OCI-LY1 (cell line): Measurements from ENCODE around the gene AQR.
"Not testable (repeated sequence)": the region's sequence is repeated elsewhere in the genome, so short reads cannot be mapped to it uniquely, and the experiment has no call there.

Experiments
- H2AFZ ChIP-seq: fragments of 200-600 bp; sonication (generic), shearing (Covaris generic); 2 replicates; pipeline ENCODE4 v1.6.0; 2014; ENCODE audit warnings: antibody characterized with exemption, mild to moderate bottlenecking, low read length
- H3F3A ChIP-seq: fragments of 200-600 bp; sonication (generic), shearing (Covaris generic); 2 replicates; pipeline ENCODE4 v1.6.0; 2014; ENCODE audit warnings: mild to moderate bottlenecking, antibody characterized with exemption, low read length, moderate library complexity; ENCODE audit not compliant: insufficient read depth
- H3K27ac ChIP-seq: fragments of 200-600 bp; sonication (generic); 2 replicates; pipeline ENCODE4 v1.5.1; 2014; ENCODE audit warnings: low read length, mixed run types, mild to moderate bottlenecking, low read depth; ENCODE audit not compliant: poor library complexity, severe bottlenecking
- H3K27me3 ChIP-seq: fragments of 200-600 bp; sonication (generic); 2 replicates; pipeline ENCODE4 v1.6.0; 2014; ENCODE audit warnings: antibody characterized with exemption, mild to moderate bottlenecking, low read length, moderate library complexity; ENCODE audit not compliant: insufficient read depth
- H3K36me3 ChIP-seq: fragments of 200-600 bp; sonication (generic); 2 replicates; pipeline ENCODE4 v1.6.1; 2014; ENCODE audit warnings: mild to moderate bottlenecking, antibody characterized with exemption, low read length, moderate library complexity, mixed read lengths; ENCODE audit not compliant: insufficient read depth
- H3K4me1 ChIP-seq: fragments of 200-600 bp; sonication (generic); 2 replicates; pipeline ENCODE4 v1.5.1; 2014; ENCODE audit warnings: mild to moderate bottlenecking, low read length, moderate library complexity; ENCODE audit not compliant: insufficient read depth, severe bottlenecking
- H3K4me2 ChIP-seq: fragments of 200-600 bp; sonication (generic), shearing (Covaris generic); 2 replicates; pipeline ENCODE4 v1.6.1; 2014; ENCODE audit warnings: low read length
- H3K4me3 ChIP-seq: fragments of 200-600 bp; sonication (generic); 2 replicates; pipeline ENCODE4 v1.5.1; 2014; ENCODE audit warnings: low read length, low read depth, mild to moderate bottlenecking, mixed read lengths; ENCODE audit not compliant: poor library complexity, severe bottlenecking
- H3K79me2 ChIP-seq: fragments of 200-600 bp; shearing (Covaris generic); 2 replicates; pipeline ENCODE4 v1.6.1; 2016; ENCODE audit warnings: mixed run types, low read length, mixed read lengths; ENCODE audit not compliant: insufficient read depth
- H3K9ac ChIP-seq: fragments of 200-600 bp; sonication (generic), shearing (Covaris generic); 2 replicates; pipeline ENCODE4 v1.6.1; 2014; ENCODE audit warnings: mild to moderate bottlenecking, low read length, mixed read lengths
- H3K9me2 ChIP-seq: fragments of 200-600 bp; sonication (generic), shearing (Covaris generic); 2 replicates; pipeline ENCODE4 v1.6.1; 2014; ENCODE audit warnings: low read depth, mild to moderate bottlenecking, low read length, mixed read lengths
- H3K9me3 ChIP-seq: fragments of 200-600 bp; shearing (Covaris generic); 2 replicates; pipeline ENCODE4 v1.6.1; 2014; ENCODE audit warnings: low read length, mixed read lengths
- H4K20me1 ChIP-seq: fragments of 200-600 bp; sonication (generic), shearing (Covaris generic); 2 replicates; pipeline ENCODE4 v1.6.0; 2016; ENCODE audit warnings: mild to moderate bottlenecking, low read length; ENCODE audit not compliant: insufficient read depth
- EZH2 ChIP-seq: fragments of 200-600 bp; sonication (generic), shearing (Covaris generic); IDR thresholded peaks from 2 replicates; pipeline ENCODE4 v1.8.0; 2017; ENCODE audit warnings: borderline replicate concordance, mixed run types, mild to moderate bottlenecking, antibody characterized with exemption, low read length, moderate library complexity, mixed read lengths
- TF ChIP-seq, protein P1 (sequence below): fragments of 200-600 bp; sonication (generic), shearing (Covaris generic); IDR thresholded peaks from 2 replicates; pipeline ENCODE4 v1.5.1; 2017; ENCODE audit warnings: mild to moderate bottlenecking, antibody characterized with exemption, low read length, moderate library complexity, mixed read lengths

The AQR gene

DNA sequence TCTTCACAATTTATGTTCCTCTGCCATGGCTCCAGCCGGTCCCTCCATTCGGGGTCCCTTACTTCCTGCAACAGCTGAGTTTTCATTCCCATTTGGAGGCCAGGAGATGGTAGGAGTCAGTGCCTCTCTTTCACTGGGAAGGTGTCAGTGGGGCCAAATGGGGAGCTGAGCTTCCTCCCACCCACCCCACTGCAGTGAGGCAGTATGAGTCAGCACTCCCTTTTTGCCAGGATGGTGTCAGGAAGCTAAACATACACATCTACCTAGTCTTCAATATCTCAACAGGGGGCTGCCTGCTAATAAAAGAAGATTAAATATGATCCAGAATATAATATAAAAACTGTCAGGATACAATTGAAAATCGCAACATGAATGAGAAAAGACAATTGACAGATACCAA is 161.5 kb downstream of the AQR start:
- TF ChIP-seq EZH2, result no peak
- TF ChIP-seq, protein P1, sequence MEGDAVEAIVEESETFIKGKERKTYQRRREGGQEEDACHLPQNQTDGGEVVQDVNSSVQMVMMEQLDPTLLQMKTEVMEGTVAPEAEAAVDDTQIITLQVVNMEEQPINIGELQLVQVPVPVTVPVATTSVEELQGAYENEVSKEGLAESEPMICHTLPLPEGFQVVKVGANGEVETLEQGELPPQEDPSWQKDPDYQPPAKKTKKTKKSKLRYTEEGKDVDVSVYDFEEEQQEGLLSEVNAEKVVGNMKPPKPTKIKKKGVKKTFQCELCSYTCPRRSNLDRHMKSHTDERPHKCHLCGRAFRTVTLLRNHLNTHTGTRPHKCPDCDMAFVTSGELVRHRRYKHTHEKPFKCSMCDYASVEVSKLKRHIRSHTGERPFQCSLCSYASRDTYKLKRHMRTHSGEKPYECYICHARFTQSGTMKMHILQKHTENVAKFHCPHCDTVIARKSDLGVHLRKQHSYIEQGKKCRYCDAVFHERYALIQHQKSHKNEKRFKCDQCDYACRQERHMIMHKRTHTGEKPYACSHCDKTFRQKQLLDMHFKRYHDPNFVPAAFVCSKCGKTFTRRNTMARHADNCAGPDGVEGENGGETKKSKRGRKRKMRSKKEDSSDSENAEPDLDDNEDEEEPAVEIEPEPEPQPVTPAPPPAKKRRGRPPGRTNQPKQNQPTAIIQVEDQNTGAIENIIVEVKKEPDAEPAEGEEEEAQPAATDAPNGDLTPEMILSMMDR, result no peak
- Histone ChIP-seq H3K27me3 (no peaks in the 10 kb centered on the region), H3K79me2 (no peaks in the 10 kb centered on the region), H4K20me1 (no peaks in the 10 kb centered on the region), H3K9me3 (no peaks in the 10 kb centered on the region), H3K9me2 (no peaks in the 10 kb centered on the region), H2AFZ (no peak overlapping the region), H3K4me1 (no peaks in the 10 kb centered on the region), H3K27ac (no peak overlapping the region), H3K4me2 (no peak overlapping the region), H3K36me3 (no peaks in the 10 kb centered on the region), H3K9ac (no peak overlapping the region), H3K4me3 (no peak overlapping the region), H3F3A (no peaks in the 10 kb centered on the region)

DNA sequence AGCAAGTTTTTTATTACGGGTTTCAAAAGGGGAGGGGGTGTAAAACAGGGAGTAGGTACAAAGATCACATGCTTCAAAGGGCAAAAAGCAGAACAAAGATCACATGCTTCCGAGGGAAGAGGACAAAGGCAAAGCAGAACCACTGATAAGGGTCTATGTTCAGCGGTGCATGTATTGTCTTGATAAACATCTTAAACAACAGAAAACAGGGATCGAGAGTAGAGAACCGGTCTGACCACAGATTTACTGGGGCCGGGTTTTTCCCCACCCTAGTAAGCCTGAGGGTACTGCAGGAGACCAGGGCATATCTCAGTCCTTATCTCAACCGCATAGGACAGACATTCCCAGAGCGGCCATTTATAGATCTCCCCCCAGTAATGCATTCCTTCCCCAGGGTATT is 162.3 kb downstream of the AQR start:
- H3K9me3 ChIP-seq, H3K27ac ChIP-seq, H4K20me1 ChIP-seq, H3K79me2 ChIP-seq, H3K27me3 ChIP-seq, H3K4me1 ChIP-seq, H3K36me3 ChIP-seq, H3K9me2 ChIP-seq, H3F3A ChIP-seq, H2AFZ ChIP-seq, H3K4me2 ChIP-seq, H3K4me3 ChIP-seq, H3K9ac ChIP-seq: not testable (repeated sequence)

DNA sequence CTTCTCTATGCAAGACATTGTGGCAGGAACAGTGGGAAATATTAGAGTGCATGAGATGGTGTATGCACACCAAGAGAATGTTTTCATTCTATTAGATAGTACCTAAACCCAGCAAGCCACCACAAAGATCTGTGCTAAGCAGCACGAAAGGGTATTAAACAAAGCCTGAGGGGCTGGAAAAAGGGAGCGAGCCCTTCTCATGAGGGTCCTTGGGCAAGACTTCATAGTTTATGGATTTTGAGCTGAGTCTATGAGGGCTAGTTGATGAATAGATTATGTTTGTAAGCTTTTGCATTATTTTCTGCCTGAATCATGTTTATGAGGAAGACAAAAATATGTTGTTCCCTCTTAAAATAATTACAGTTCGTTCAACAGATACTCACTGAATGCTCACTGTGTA is 164.8 kb downstream of the AQR start:
- H3K9ac ChIP-seq, result no peak overlapping the region
- H3K27ac ChIP-seq, result no peak overlapping the region
- no peak overlapping the region for H2AFZ ChIP-seq
- H3K36me3 ChIP-seq, result no peaks in the 10 kb centered on the region
- no peaks in the 10 kb centered on the region for H3K4me1 ChIP-seq
- 0 out of 2 replicates have a peak, but pooled peaks cover 3% of the 10 kb centered on the region for H3K27me3 ChIP-seq
- no peaks in the 10 kb centered on the region for H4K20me1 ChIP-seq
- no peak overlapping the region for H3K4me3 ChIP-seq
- no peaks in the 10 kb centered on the region for H3F3A ChIP-seq
- no peak for TF ChIP-seq EZH2
- TF ChIP-seq, protein P1, result no peak
- H3K4me2 ChIP-seq, result no peak overlapping the region
- no peaks in the 10 kb centered on the region for H3K9me2 ChIP-seq
- no peaks in the 10 kb centered on the region for H3K9me3 ChIP-seq
- H3K79me2 ChIP-seq, result no peaks in the 10 kb centered on the region

DNA sequence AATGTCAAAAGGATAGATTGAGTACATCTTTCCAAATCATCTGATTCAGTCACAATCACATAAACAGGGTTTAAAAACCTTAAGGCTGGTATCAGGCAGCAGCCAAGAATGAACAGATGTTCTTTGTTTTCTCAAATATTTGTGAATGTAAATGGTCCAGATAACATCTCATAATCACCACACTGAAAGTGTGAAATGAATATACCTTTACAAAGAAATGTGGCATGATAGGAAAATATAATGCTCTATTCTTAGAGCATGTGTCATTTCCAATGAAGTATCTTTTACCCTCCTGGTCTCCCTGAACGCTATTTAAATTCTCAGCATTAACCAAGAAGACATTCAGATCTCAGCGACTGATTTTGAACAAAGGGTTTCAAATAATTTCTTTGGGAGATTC is 165.4 kb downstream of the AQR start:
- Histone ChIP-seq H3K9ac (no peak overlapping the region), H4K20me1 (no peaks in the 10 kb centered on the region), H3K79me2 (no peaks in the 10 kb centered on the region), H3K4me1 (no peaks in the 10 kb centered on the region), H3K9me3 (no peaks in the 10 kb centered on the region), H3K4me2 (no peak overlapping the region), H2AFZ (no peak overlapping the region), H3K4me3 (no peak overlapping the region), H3F3A (no peaks in the 10 kb centered on the region), H3K9me2 (no peaks in the 10 kb centered on the region), H3K27me3 (0 out of 2 replicates have a peak, but pooled peaks cover 4% of the 10 kb centered on the region), H3K27ac (no peak overlapping the region), H3K36me3 (no peaks in the 10 kb centered on the region)
- no peak for TF ChIP-seq EZH2
- TF ChIP-seq, protein P1, result no peak
